Stimulated activated CD4-positive, alpha-beta T cell treated with anti-CD3 and anti-CD28 coated beads, TNF-alpha, amount 100 ng/mL, for 24 hours (primary cell): ENCODE data around the gene DNAL1.
"Not testable (repeated sequence)": the region's sequence is repeated elsewhere in the genome, so short reads cannot be mapped to it uniquely, and the experiment has no call there.

Experiments used
- DNase-seq, 3 experiments: peaks; one replicate each; pipeline ENCODE4 v3.0.0-alpha.2; 2020; ENCODE audit warnings: low read depth in 3 of 3

Gene DNAL1

GRCh38 chr14:73644531-73645247 lies at the start of gene DNAL1:
Gene DNAL1, plus strand, starts transcription at chr14:73644986. Its CDS starts 54 bp downstream, at chr14:73645040.
- peak; percentile 81 to 91 (median 83) for DNase-seq

- no peak for DNase-seq
These were observed 45.3 kb upstream of the DNAL1 start for GRCh38 chr14:73599499-73599898.

GRCh38 chr14:73602994-73603393 lies 41.8 kb upstream of the DNAL1 start:
- DNase-seq: no peak

GRCh38 chr14:73606271-73606670 lies 38.5 kb upstream of the DNAL1 start:
- DNase-seq: no peak

GRCh38 chr14:73607241-73607640 lies 37.5 kb upstream of the DNAL1 start:
- DNase-seq: no peak

- DNase-seq: no peak
These were observed 34.1 kb upstream of the DNAL1 start for GRCh38 chr14:73610687-73611086.

GRCh38 chr14:73612339-73613045 lies 32.3 kb upstream of the DNAL1 start, which contains the start of gene ACOT6:
Gene ACOT6, plus strand, starts transcription at chr14:73612517. Its CDS starts 55 bp downstream, at chr14:73612572.
- DNase-seq: peak; percentile 21 to 71 (median 42)

GRCh38 chr14:73613046-73613383 lies 31.8 kb upstream of the DNAL1 start:
- no peak for DNase-seq

- no peak for DNase-seq
These were observed 31.3 kb upstream of the DNAL1 start for GRCh38 chr14:73613419-73613963.

GRCh38 chr14:73616831-73617230 lies 28.0 kb upstream of the DNAL1 start:
- DNase-seq: no peak

- no peak for DNase-seq
These were observed 25.3 kb upstream of the DNAL1 start for GRCh38 chr14:73619524-73619923.

GRCh38 chr14:73620268-73620667 lies 24.5 kb upstream of the DNAL1 start:
- no peak for DNase-seq

- no peak for DNase-seq
These were observed 21.2 kb upstream of the DNAL1 start for GRCh38 chr14:73623504-73624054.

GRCh38 chr14:73625706-73626105 lies 19.1 kb upstream of the DNAL1 start:
- no peak for DNase-seq

- no peak for DNase-seq
These were observed 17.6 kb upstream of the DNAL1 start for GRCh38 chr14:73627151-73627558.

- no peak for DNase-seq
These were observed 14.6 kb upstream of the DNAL1 start for GRCh38 chr14:73630009-73630780.

- peak in 2 of 3 experiments; percentile 47 to 48 for DNase-seq
These were observed 11.4 kb upstream of the DNAL1 start for GRCh38 chr14:73633116-73634010.

GRCh38 chr14:73634011-73634833 lies 10.6 kb upstream of the DNAL1 start:
- peak in 1 of 3 experiments; percentile 1 for DNase-seq

GRCh38 chr14:73636355-73636754 lies 8.4 kb upstream of the DNAL1 start:
- DNase-seq: not testable (repeated sequence)

GRCh38 chr14:73637830-73638229 lies 7.0 kb upstream of the DNAL1 start:
- DNase-seq: no peak
